Measurements from ENCODE around the gene CBY1. TPM values are rescaled to one million over a fixed set of nuclear protein-coding genes. Genes with fewer than 3 reads are reported as not detected.
"Not testable (repeated sequence)": the region's sequence is repeated elsewhere in the genome, so short reads cannot be mapped to it uniquely, and the experiment has no call there.

The CBY1 gene
- polyA plus RNA-seq (ENCODE audit: insufficient read length), result 32.4 TPM

- DNase-seq (ENCODE audit: low read depth), result peak; percentile 71
Observed at GRCh38 chr22:38656256-38657044, at the start of gene CBY1, which contains the start of gene FAM227A. CBY1 (plus strand) TSS chr22:38656638; CDS start chr22:38668055, 11,417 bp downstream. FAM227A (minus strand) TSS chr22:38656392; CDS start chr22:38650168, 6,224 bp downstream.

GRCh38 chr22:38607680-38608079, 48.8 kb upstream of the CBY1 start:
- DNase-seq (ENCODE audit: low read depth), result no peak

- no peak for DNase-seq (ENCODE audit: low read depth)
Observed at GRCh38 chr22:38608992-38609750, 47.3 kb upstream of the CBY1 start.

GRCh38 chr22:38610234-38610633, 46.2 kb upstream of the CBY1 start:
- no peak for DNase-seq (ENCODE audit: low read depth)

- no peak for DNase-seq (ENCODE audit: low read depth)
Observed at GRCh38 chr22:38611559-38611958, 44.9 kb upstream of the CBY1 start.

- no peak for DNase-seq (ENCODE audit: low read depth)
Observed at GRCh38 chr22:38612217-38613006, 44.0 kb upstream of the CBY1 start.

GRCh38 chr22:38613588-38613987, 42.9 kb upstream of the CBY1 start:
- DNase-seq (ENCODE audit: low read depth), result no peak

GRCh38 chr22:38614332-38615063, 41.9 kb upstream of the CBY1 start:
- DNase-seq (ENCODE audit: low read depth), result no peak

GRCh38 chr22:38615064-38615405, 41.4 kb upstream of the CBY1 start:
- not testable (repeated sequence) for DNase-seq (ENCODE audit: low read depth)

- DNase-seq (ENCODE audit: low read depth), result no peak
Observed at GRCh38 chr22:38618258-38618657, 38.2 kb upstream of the CBY1 start.

GRCh38 chr22:38618682-38619081, 37.8 kb upstream of the CBY1 start:
- no peak for DNase-seq (ENCODE audit: low read depth)

- no peak for DNase-seq (ENCODE audit: low read depth)
Observed at GRCh38 chr22:38623351-38623750, 33.1 kb upstream of the CBY1 start.

GRCh38 chr22:38628444-38628843, 28.0 kb upstream of the CBY1 start:
- no peak for DNase-seq (ENCODE audit: low read depth)

- no peak for DNase-seq (ENCODE audit: low read depth)
Observed at GRCh38 chr22:38629108-38629507, 27.3 kb upstream of the CBY1 start.

GRCh38 chr22:38631724-38632123, 24.7 kb upstream of the CBY1 start:
- no peak for DNase-seq (ENCODE audit: low read depth)

GRCh38 chr22:38632528-38632927, 23.9 kb upstream of the CBY1 start:
- DNase-seq (ENCODE audit: low read depth), result no peak

GRCh38 chr22:38638216-38638615, 18.2 kb upstream of the CBY1 start:
- DNase-seq (ENCODE audit: low read depth), result no peak

- DNase-seq (ENCODE audit: low read depth), result no peak
Observed at GRCh38 chr22:38638728-38639127, 17.7 kb upstream of the CBY1 start.

GRCh38 chr22:38641476-38642040, 14.9 kb upstream of the CBY1 start:
- DNase-seq (ENCODE audit: low read depth), result no peak

GRCh38 chr22:38644245-38644644, 12.2 kb upstream of the CBY1 start:
- not testable (repeated sequence) for DNase-seq (ENCODE audit: low read depth)

GRCh38 chr22:38645430-38645829, 11.0 kb upstream of the CBY1 start:
- no peak for DNase-seq (ENCODE audit: low read depth)

Data from forelimb muscle (tissue), 1 donor.